ENCODE measurements around the gene KMT5C.

Gene KMT5C

DNA sequence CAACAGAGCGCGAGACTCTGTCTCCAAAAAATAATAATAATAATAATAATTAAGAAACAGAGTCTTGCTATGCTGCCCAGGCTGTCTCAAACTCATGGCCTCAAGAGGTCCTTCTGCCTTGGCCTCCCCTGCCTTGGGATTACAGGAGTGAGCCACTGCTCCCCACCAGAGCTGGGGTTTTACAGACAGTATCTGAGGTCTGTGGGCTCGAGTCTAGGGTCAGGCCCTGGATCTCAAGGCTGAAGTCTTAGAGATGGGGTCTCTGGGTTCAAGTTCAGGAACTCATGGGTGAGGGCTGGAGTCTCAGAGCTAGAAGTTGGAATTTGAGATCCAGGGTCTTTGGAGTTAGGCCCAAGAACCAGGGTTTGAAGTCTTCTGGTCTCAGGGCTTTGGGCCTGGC lies 27.1 kb downstream of the KMT5C start:
- no peak for DNase-seq (ENCODE audit: low read depth, low spot score)

DNA sequence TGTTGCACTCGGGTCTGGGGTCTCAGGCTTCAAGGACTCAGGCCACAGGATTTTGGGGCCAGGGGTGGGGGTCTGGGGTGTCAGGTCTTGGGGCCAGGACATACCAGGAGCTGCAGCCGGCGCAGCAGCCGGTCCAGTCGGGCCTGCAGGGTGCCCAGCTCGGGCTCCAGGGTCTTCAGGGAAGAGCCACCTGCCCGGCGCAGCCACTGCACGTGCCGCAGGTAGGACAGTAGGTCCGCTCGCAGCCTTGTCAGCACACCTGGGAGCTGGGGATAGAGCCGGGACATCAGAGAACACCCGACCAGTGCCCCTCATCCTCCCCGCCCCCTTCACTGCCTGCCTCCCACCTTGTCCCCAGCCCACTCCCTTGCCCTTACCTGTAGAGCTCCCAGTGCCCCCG lies 28.4 kb downstream of the KMT5C start:
- no peak for DNase-seq (ENCODE audit: low read depth, low spot score)

GRCh38 chr19:55368701-55369563 lies 29.3 kb downstream of the KMT5C start:
- DNase-seq (ENCODE audit: low read depth, low spot score): peak; percentile 81

DNA sequence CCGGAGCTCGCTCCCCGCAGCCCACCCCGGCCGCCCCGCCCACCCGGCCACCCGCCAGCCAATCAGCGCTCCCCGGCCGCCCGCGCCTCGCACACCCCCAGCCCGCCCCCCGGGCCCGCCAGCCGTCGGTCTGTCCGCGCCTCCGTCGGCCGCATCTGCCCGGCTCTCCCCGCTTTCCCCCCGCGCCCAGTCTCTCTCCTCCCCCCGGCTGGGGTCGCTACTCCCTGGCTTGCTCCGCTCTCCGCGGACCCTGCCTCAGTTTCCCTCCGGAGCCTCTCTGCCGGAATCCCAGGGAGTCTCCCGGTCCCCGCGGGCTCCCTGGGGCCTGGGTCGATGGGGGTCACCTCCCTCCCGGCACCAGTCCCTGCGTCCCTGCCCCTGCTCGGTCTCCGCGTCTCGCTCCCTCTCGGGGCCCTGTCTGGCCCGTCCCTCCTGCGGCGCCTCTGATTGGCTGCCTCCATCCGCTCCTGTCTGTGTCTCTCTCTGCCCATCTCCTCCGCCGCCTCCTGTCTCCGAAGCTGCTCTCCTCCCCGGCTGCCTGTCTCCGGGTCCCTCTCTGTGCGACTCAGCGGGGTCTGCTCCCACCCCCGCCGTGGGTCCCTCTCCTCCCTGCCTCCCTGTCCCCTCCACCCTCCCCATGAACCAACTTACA lies 30.1 kb downstream of the KMT5C start:
- DNase-seq (ENCODE audit: low read depth, low spot score): peak; percentile 83

GRCh38 chr19:55370305-55370988 lies 30.8 kb downstream of the KMT5C start, which contains the start of gene IL11:
IL11 (minus strand) TSS chr19:55370463; CDS start chr19:55370310, 153 bp downstream.
- DNase-seq (ENCODE audit: low read depth, low spot score): peak; percentile 89

DNA sequence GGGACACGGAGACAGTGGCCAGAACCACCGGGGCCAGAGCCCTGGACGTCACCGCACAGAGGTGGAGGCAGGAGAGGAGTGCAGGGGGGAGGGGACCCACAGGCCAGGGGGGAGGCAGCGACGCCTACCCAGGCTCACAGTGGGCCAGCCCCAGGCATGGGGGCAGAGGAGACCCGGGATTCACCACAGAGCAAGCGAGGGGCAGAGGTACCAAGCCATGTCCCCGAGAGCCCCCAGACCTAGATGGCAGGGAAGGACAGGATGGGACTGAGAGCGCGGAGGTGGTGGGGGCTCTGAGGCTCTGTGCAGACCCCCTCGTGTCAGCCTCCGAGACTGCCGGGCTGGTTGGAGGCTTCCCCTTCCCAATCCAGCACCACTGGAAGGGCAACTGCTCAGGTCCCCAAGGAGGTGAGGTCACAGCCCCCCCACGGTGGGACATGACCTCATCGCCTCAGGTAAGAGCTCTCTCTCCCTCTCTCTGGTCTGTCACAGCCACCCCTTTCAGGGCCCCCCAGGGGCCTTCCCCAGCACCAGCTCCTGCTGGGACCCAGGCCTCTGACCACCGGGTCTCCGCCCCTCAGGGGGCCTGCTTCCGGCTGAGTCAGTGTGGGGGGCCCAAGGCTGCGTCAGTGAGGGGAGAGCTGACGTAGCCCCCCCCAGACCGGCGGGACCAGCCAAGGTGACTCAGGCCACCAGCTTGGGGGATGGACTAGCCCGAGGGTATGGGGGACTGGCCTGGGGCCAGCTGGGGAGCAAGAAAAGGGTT lies 32.8 kb downstream of the KMT5C start:
- DNase-seq (ENCODE audit: low read depth, low spot score): peak; percentile 79

- DNase-seq (ENCODE audit: low read depth, low spot score): no peak
Observed at GRCh38 chr19:55373306-55373992, 33.8 kb downstream of the KMT5C start.

DNA sequence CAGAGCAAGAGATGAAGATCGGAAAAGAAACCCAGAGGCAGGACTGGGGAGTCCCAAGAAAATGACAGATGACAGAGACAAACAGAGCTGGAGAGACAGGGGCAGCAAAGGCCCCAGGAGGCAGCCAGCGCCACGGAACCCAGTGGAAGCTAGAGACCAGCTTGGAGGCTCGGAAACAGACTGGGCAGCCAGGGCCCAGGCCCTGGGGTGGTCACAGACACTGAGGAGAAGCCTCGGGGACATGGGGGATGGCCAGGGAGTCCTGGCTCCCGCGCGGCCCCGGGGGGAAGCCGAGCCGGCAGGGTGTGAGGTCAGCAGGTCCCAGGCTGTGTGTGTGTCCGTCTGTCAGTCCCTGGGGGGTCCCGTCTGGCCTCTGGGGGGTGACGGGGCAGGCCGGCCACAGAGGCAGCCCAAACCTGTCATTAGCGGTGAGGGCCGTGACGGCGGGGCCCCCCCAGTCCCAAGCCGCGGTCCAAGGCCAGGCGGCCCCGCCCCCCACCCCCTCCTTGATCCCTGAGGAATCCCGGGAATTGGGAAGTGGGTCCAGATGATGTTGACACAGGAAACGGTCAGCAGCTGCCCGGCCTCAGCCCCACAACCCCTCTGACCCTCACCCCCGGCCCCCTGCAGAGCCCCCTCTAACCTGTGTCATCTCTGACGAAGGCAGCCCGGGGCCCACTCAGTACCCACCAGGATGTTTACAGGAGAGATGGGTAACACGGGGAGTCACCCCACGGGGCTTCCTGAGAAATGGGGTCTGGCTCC lies 34.5 kb downstream of the KMT5C start:
- peak; percentile 73 for DNase-seq (ENCODE audit: low read depth, low spot score)

GRCh38 chr19:55376241-55376933 lies 36.7 kb downstream of the KMT5C start, which contains the start of gene TMEM190:
TMEM190 (plus strand) TSS chr19:55376826; CDS start chr19:55376854, 28 bp downstream.
- DNase-seq (ENCODE audit: low read depth, low spot score): no peak

- no peak for DNase-seq (ENCODE audit: low read depth, low spot score)
Observed at GRCh38 chr19:55377356-55378131, 37.9 kb downstream of the KMT5C start.

- DNase-seq (ENCODE audit: low read depth, low spot score): no peak
Observed at GRCh38 chr19:55379174-55379573, 39.5 kb downstream of the KMT5C start.

DNA sequence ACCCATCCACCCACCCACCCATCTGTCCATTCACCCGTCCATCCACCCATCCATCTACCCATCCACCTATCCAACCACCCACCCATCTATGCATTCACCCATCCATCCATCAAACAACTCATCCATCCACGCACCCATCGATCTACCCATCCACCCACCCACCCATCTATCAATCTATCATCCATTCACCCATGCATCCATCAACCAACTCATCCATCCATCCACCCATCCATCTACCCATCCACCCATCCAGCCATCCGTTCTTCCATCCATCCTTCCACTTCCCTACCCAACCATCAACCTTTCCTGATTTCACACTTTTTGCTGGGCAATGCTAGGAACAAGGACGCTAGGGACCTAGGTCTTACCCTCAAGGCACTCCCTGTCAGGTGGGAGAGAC lies 42.3 kb downstream of the KMT5C start:
- DNase-seq (ENCODE audit: low read depth, low spot score): no peak

DNA sequence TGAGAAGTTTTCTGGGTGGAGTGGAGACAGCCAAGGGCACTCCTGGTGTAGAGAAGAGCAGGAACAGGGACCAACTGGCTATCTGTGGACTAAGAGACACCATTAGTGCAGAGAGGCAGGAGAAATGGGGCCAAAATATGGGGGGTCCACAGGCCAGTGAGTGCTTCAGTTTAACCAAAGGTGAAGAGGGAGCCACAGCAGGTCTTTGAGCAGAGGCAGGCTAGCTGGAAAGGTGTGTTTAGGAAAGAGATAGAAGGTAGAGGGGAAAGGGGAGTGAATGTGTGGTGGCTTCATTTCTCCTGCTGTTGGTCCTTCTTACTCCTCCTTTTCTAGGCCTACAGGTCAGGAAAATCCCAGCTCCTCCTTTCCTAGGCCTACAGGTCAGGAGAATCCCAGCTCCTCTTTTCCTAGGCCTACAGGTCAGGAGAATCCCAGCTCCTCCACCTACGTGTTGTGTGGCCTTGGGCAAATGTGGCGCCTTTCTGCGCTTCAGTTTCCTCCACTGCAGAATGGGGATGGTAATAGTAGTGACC lies 42.9 kb downstream of the KMT5C start:
- DNase-seq (ENCODE audit: low read depth, low spot score): no peak

DNA sequence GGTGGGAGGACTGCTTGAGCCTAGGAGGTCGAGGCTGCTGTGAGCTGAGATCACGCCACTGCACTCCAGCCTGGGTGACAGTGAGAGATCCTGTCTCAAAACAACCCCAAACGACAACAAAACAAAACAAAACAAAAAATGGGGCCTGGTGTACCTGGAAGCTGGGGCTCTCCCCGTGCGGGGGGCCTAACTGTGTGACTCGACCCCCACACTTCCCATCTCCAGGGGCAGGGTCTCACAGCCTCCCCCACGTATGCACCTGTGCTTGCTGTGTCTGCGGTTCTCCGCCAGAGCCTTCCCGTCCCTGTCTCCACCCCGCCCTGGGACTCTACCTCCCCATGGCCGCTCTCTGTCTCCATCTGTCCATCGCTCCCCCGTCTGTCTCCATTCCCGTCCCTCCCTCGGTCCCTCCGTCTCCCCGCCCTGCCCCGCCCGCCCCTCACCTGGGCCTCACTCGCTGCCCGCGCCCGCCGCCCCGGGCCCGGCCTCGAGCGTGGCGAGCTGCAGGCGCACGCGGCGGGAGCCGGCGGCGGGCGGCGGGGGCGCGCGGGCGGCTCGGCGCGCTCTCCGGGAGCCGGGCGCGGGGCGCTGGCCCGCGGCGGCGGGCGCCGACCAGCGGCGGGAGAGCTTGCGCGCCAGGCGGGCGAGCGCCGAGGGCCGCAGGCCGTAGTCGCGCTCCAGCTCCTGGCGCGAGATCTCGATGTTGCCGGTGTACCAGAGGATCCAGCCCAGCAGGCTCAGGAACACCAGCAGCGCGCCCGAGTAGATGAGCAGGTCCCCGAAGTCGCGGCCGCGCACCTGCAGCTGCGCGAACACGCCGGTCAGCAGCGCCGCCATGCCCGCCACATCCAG lies 43.8 kb downstream of the KMT5C start:
- DNase-seq (ENCODE audit: low read depth, low spot score): peak; percentile 91

DNA sequence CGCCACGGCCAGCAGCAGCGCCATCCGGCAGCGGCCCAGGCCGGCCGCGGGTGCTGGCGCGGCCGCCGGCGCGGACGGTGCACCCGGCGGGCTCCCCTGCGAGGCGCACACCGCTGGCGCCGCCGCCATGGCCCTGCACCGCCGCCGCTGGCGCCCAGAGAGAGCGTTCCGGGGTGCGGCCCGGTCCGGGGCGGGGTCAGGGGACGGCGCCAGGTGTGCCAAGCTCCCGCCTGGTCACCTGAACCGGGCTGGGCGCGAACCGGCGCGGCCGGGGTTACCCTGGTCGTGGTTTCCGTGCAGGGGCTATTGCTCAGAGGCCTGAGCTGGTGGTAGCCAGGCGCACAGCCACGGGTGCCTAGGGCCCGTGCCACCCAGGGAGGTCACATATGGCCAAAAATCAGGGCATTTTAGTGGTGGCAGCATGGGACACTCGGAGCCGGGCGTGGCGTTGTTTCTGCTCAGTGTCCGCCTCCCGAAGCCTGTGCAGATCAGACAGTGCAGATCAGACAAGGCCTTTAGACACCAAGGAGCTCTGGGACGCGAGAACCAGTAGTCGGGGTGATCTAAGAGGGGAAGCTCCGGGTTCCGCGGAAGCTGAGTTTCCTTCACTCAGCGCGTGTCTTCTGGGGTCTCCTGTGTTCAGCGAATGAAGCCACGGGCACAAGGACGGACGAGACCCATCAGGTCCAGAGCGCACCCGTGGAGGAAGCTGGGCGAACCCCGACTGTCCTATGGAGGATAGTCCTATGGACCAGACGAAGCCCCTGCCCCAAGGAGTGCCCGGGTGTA lies 44.6 kb downstream of the KMT5C start, which contains the start of gene TMEM238:
Gene TMEM238, minus strand, starts transcription at position 162 of the 789 bp plus-strand sequence. Its CDS starts 33 bp downstream, at position 129.
- DNase-seq (ENCODE audit: low read depth, low spot score): no peak

GRCh38 chr19:55384920-55385723 lies 45.4 kb downstream of the KMT5C start:
- DNase-seq (ENCODE audit: low read depth, low spot score): peak; percentile 98
